GM18526 (cell line): ENCODE results near the gene SESTD1.

Source experiments
- POLR2A ChIP-seq: IDR thresholded peaks from 3 replicates; pipeline ENCODE4 v1.6.1; 2011; ENCODE audit not compliant: insufficient read length; ENCODE audit errors: extremely low read depth

Gene SESTD1

DNA sequence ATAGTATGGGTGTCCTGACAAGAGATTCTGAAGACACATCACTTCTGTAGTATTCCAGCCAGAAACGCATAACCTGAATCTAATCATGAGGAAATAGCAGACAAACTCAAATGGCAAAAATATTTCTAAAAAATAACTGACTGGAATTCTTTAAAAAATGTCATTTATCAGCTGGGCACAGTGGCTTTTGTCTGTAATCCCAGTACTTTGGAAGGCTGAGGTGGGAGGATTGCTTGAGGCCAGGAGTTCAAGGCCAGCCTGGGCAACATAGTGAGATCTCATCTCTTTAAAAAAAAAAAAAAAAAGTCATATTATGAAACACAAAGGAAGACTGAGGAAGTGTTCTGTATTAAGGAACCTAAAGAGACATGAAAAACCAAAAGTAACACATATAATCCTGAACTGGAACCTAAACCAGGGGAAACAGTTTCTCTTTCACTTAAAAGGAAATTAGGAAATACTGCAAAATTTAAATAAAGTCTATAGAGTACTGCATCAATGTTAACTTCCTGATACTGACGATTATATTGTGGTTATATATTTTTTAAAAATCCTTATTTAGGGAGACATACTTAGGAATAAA, 29.9 kb downstream of the SESTD1 start:
- TF ChIP-seq POLR2A: no peak

- no peak for TF ChIP-seq POLR2A
These were observed 30.8 kb downstream of the SESTD1 start for GRCh38 chr2:179233626-179234430.

- TF ChIP-seq POLR2A: no peak
These were observed 31.5 kb downstream of the SESTD1 start for GRCh38 chr2:179233083-179233490.

GRCh38 chr2:179226961-179227259, 37.7 kb downstream of the SESTD1 start:
- no peak for TF ChIP-seq POLR2A

DNA sequence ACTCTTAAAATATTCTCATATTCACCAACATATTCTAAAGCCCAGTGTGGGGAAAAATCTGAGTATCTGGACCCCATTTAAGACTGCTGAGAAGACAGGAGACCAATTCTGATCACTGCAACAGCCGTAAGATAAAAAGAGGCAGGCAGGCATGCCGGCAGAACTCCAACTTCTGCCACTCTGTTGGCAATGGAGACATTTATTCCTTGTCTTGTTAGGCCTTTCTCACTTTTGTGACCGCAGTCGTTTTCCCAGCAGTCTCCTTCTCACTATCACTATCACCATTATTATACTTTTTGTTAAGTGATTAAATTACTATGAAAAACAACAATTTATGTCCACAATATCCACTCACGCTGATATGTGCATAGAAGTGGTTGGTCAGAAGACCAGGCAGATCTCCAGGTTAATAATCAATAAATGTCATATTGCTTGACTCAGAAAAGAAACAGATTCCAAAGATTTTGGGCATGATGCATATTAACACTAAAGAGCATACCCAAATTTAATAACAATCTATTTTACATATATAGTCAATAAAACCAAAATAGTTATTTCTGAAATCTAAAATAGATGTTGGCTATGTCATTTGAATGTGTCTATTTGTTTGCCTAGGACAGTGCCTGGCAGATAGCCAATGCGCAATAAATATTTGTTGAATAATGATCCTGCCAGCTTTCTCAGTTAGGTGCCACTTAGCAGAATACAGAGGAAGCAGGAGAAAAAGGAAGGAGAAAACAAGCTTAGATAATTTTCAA, 38.2 kb downstream of the SESTD1 start:
- no peak for TF ChIP-seq POLR2A

DNA sequence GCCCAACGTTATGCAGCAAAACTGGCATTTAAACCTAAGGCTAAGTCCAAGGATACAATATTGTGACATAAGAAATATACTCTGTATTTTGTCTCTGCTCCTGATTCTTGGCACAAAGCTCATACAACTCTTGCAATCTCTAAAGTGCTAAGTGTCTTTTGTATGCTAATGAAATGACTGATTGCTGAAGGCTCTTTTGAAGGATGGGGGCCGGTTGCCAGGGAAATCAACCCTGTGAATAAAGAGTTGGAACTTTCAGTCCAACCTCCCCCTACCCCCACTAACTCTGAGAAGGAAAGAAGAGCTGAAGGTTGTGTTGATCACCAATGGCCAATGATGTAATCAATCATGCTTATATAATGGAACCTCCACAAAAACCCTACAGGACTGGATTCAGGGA, 40.3 kb downstream of the SESTD1 start:
- no peak for TF ChIP-seq POLR2A

- TF ChIP-seq POLR2A: no peak
These were observed 42.6 kb downstream of the SESTD1 start for GRCh38 chr2:179222076-179222475.

DNA sequence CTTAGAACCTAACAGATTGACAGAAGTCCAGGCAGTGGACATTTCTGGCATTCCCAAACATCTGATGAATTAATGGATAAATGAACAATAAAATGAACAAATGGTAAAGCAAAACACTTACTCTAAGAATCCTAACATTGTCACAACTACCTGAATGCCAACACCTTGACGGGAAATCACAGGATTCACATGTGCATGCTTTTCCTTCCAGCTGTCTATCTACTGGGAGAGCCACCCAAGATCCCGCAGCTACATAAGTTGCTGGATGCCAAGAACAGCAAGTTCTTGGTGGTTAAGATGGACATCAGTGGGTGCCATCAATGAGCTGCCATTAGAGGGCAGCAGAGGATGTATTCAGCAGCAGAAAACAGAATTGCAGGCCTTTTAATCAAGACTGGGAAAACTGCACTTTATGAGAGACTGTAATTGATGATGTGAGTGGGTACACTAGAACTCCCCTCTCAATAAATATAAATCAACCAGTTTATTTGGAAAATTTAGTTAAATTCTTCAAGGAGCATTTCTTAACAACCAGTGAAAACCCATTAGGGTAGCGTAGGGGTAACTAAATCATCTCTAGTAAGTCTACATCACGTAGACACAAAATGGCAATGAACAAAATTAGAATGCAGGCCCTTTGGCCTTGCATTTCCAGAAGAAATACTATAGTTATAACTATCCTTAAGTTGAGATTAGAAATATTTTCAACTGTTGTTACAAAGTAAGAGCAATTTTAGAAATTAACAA, 45.6 kb downstream of the SESTD1 start:
- TF ChIP-seq POLR2A: no peak

DNA sequence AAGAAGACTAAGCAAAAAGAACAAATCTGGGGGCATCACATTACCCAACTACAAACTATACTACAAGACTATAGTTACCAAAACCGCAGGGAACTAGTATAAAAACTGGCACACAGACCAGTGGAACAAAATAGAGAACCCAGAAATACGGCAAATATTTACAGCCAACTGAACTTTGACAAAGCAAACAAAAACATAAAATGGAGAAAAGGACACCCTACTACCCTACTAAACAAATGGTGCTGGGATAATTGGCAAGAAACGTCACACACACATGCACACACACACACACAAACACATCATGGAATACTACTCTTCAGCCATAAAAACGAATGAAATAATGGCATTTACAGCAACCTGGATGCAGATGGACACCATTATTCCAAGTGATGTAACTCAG, 53.3 kb downstream of the SESTD1 start:
- no peak for TF ChIP-seq POLR2A

DNA sequence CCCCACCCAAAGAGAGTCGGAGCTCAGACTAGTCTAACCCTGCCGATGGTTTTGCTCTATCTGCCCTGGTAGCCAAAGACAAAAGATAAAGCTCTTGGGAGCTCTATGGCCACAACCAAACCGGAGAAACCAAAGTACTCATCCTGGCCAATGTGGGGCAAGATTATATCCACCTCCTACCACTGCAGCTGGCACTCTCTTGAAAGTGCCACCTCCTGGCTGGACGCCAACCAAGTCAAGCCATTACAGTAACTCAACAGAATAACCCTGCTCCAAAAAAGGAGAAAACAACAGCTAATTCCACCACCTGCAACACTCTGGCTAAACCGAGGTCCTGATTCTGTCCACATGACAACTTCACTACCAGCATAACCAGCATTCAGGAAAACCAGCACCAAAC, 57.6 kb downstream of the SESTD1 start:
- TF ChIP-seq POLR2A: no peak

DNA sequence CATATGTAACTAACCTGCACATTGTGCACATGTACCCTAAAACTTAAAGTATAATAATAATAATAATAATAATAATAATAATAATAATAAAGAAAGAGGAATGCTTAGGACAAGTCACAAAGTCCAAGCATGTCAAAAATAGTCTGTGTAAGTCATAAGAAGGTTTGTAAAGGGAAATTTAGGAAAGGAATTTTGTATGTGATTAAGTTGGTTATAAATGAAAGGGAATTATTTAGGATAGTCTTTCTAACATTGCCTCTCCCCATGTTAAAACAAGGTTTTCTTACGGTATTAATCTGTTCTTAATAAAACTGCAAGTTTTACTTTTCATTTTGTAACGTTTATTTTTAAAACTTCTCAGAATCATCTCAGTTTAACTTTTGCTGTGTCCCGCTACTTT, 62.8 kb downstream of the SESTD1 start:
- no peak for TF ChIP-seq POLR2A

DNA sequence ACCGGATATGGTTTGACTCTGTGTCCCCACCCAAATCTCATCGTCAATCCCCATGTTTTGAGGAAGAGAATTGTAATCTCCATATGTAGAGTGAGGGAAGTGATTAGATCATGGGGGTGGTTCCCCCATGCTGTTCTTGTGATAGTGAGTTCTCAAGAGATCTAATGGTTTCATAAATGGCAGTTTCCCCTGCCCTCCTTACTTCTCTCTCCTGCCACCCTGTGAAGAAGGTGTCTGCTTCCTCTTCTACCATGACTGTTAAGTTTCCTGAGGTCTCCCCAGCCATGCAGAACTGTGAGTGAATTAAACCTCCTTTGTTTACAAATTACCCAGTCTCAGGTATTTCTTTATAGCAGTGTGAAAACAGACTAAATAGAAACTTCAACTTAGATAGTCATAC, 69.5 kb downstream of the SESTD1 start:
- no peak for TF ChIP-seq POLR2A

DNA sequence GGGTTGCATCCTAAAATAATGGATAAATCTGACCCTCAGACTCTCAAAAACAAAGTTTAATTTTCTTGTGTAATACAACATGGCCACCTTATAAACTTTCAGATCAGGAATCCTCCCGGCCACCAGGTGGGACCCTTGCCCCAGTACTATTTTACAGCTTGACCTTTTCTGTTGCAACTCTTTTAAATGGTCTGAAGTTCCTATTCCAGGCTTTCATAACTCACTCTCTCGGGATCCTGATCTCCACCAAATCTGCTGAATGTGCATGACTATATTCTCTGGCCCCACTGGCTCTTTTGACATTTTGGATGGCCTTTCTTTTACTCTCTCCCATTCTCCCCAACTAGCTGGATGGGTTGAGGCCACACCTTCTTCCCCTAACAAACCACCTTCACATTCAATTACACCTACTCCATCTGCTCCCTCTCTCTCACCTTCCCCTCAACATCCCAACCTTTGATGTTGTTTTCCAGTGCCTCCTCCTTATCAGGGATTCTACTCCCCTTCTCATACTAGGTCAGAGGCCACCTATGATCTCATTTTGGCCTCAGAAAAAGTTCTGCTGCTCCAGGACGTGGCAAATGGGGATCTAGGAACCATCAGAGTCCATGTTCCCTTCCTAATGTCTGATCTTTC, 70.8 kb downstream of the SESTD1 start:
- no peak for TF ChIP-seq POLR2A

DNA sequence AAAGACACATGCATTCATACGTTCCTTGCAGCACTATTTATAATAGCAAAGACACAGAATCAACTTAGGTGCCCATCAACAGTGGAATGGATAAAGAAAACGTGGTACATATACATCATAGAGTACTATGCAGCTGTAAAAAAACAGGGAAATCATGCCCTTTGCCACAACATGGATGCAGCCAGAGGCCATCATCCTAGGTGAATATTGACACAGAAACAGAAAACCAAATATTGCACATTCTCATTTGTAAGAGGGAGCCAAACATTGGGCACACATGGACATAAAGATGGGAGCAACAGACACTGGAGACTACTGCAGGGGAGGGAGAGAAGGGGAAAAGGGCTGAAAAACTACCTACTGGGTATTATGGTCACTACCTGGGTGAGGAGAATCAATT, 73.5 kb downstream of the SESTD1 start:
- TF ChIP-seq POLR2A: no peak

DNA sequence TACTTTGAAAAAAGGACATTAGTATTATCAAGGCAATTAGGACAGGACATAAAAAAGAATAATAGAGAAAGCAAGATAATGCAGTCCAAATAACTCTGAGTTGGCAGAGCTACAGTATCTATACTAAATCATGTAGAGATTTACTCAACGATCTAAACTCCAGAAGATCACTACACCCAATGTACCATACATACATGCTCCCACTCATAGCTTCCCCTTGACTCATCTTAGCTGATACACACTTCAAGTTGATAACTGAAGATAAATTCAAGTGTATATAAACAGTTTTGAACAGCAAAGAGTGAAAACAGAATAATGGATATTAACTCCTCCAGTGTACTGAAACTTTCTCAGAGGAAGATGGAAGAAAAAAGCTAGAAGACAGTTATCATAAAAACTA, 78.5 kb downstream of the SESTD1 start:
- no peak for TF ChIP-seq POLR2A
